GM18502 (cell line): ENCODE measurements around the gene ADAMTS13.

Experiments
- ATAC-seq: cut with Tn5 transposase; IDR thresholded peaks from one replicate; pipeline ENCODE4 v1.9.1; 2021; ENCODE audit warnings: mild to moderate bottlenecking; ENCODE audit not compliant: unreplicated experiment, poor library complexity

Gene ADAMTS13

GRCh38 chr9:133484671-133485437 is 62.7 kb downstream of the ADAMTS13 start:
- no peak for ATAC-seq

- ATAC-seq, result no peak
Observed at GRCh38 chr9:133485531-133486260, 63.5 kb downstream of the ADAMTS13 start.

DNA sequence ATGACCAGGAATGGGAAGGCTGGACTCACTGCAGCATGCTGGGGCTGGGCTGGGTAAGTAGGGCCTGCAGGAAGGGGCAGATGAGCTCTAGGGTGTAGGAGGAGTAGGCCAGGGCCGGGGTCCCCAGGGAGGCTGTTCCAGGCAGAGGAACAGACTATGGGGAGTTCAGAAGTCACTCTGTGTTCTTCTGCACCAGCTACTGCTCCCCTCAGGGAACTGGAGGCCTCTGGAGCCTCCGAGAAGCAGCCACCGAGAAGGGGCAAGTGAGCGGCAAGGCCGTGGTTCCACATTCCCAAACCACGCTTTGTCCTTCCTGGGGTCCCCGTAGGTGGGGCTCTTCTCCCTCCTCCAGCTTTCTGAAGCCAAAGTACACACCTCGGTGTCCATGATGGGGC is 65.2 kb downstream of the ADAMTS13 start:
- no peak for ATAC-seq

GRCh38 chr9:133488686-133489252 is 66.6 kb downstream of the ADAMTS13 start:
- ATAC-seq, result no peak

DNA sequence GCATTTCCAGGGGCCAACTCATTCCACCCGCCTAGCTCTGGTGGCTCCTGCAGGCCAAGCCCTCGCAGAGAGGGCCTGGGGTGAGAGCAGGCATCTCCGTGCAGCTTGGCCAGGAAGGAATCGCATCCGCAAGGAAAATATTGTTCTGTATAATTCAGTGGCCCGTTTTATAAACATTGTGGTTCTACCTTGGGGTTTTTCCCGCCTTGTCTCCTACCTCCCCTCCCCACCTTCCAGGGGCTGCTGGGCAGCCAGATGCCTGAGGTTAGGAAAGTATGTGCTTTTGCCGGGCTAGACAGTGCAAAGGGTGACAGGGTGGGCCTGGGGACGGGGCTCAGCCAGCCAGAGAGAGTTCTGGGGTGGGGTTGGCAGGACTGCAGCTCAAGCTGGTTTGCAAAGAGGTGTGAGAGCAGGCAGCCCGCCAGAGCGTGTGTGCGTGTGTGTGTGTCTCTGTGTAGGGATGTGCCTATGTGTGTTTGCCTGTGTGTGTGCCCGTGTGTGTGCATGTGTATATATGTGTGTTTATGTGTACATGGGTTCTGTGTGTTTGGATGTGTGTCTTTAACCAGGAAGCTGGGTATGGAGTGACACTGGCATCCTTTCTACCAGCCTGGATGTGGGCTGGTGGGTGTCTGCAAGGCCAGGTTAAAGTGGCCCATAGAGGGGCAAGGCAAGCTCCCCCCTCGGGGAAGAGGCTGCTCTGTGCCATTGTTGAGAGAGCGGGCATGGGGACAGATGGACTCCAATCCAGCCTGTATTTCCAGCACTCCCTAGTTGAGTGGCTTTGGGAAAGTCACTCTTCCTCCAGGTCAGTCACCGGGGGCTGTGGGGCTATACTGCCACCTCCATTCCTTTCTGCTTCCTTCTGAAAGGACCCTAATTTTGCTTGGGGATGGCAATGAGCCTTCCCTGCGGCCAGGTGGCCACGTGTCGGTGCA is 67.4 kb downstream of the ADAMTS13 start:
- no peak for ATAC-seq

DNA sequence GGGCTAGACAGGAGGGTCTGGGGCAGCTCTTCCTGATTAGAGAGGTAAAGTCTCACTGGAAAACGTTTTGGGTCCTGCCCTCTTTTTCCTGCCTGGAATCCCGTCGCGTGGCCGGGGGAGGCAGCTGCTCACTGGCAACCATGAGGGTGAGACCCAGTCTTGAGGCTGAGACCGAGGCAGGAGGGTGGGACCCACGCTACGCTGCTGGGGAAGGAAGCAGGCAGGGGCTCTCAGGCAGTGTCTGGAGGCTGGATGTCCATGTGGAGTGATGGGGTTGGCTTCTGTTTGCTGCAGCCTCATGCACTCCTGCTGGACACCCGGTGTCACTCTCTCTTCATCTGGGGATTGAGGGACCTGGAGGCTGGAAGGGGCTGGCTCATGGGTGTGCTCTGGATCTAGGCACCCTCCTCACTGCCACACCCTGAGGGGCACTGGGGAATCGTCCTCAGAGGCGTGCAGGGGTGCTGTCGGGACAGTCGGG is 68.1 kb downstream of the ADAMTS13 start:
- ATAC-seq, result no peak

DNA sequence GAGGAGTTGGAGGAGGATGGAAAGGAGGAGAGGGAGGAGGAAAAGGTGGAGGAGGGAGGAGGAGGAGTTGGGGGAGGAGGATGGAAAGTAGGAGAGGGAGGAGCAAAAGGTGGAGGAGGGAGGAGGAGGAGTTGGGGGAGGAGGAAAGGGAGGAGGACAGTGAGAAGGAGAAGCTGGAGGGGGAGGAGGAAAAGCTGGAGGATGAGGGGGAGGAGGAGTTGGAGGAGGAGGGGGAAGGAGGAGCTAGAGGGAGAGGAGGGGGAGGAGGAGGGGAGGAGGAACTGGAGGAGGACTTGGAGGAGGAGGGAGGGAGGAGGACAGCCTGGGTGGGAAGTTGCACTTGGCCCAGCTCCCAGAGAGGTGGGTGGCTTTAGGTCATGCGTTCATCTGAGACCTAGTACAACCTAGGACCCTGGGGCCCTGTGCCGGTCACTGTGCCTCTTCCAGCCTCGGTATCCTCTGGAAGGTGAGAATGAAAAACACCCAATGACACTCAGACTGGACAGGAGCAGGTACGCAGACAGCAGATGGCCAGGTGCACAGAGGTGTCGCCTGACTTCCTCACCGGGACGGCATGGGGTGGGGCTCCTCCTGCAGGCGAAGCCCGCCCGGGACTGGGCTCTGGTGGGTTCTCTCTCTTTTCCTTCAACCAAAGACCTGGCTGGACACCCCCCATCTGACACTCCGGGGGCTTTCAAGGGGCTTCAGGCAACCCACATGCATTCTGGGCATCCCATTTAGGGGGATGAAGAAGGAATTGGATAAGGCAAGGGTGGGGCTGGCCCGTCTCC is 68.9 kb downstream of the ADAMTS13 start:
- no peak for ATAC-seq

DNA sequence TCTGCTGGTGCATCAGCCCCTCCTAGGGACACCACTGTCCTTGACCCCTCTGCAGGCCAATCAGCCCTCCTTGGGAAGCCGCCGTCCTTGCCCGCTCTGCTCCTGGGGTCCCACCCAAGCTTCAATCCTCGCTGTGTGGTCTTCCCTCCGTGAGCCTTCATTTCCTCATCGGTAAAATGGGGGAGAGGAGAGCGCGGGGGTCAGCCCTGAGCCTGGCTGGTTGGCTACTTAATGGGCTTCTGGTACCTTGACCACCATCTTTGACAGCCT is 69.4 kb downstream of the ADAMTS13 start:
- ATAC-seq, result no peak

DNA sequence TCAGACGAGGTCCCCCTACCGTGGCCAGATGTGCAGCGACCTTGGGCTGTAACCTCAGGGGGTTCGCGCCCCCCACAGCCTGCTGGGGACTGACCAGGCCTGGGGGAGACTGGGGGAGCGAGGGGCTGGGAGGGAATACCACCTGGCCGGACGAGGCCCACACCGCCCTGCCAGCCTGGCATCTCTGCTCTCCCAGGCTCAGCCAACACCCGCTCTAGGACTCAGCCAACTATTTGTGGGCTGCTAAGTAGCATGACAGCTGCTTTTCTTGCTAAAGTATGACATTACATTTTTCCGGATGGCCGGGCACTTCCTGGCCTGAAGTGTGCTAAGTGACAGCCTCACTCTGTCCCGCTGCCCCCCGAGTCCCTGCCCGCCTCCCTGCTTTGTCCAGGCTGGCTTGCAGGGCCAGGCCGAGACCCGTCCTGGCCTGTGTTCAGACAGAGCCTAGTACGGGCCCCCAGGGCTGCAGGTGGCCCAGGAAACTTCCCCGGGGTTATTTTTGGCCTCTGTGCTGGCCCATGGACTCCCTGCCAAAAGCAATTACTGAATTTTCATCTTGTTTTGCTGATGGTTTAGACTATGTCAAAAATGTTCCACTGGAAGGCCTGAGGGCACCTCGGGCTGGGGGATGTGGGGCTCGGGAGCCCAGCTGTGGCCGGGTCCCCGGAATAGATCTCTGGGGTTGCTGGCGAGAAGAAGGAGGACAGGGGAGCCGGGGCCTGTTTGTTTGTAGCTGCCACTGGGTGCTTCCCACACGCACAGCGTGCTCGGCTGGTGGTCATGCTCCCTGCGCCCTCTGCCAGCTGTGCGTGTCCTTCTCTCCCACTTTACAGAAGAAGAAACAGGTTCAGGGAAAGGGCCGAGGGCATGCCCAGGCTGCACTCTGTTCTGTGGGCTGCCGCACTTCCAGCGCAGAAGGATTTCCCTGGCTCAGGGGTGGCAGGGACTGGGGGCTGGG is 70.2 kb downstream of the ADAMTS13 start:
- no peak for ATAC-seq

DNA sequence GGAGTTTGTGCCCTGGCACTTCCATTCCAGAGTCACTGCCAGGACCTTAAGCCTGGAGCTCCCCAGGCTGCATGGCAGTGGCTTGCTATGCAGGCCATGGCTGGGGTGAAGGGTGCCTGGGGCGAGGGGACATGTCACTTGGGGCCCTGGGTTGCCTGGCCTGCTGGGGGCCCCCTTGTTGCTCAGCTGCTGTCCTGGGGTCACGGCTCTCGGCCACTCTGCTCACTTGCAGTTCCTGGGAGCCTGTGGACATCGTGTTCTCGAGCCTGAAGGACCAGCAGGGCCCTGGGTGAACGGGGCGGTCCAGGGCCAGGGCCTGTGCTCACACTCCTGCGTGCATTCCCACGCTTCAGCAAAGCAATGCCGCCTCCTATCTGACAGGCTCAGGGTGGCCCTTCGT is 71.3 kb downstream of the ADAMTS13 start:
- no peak for ATAC-seq

GRCh38 chr9:133493845-133494540 is 71.8 kb downstream of the ADAMTS13 start:
- ATAC-seq, result no peak

- ATAC-seq, result no peak
Observed at GRCh38 chr9:133494636-133495326, 72.6 kb downstream of the ADAMTS13 start.

GRCh38 chr9:133495327-133496293 is 73.4 kb downstream of the ADAMTS13 start:
- ATAC-seq, result no peak

DNA sequence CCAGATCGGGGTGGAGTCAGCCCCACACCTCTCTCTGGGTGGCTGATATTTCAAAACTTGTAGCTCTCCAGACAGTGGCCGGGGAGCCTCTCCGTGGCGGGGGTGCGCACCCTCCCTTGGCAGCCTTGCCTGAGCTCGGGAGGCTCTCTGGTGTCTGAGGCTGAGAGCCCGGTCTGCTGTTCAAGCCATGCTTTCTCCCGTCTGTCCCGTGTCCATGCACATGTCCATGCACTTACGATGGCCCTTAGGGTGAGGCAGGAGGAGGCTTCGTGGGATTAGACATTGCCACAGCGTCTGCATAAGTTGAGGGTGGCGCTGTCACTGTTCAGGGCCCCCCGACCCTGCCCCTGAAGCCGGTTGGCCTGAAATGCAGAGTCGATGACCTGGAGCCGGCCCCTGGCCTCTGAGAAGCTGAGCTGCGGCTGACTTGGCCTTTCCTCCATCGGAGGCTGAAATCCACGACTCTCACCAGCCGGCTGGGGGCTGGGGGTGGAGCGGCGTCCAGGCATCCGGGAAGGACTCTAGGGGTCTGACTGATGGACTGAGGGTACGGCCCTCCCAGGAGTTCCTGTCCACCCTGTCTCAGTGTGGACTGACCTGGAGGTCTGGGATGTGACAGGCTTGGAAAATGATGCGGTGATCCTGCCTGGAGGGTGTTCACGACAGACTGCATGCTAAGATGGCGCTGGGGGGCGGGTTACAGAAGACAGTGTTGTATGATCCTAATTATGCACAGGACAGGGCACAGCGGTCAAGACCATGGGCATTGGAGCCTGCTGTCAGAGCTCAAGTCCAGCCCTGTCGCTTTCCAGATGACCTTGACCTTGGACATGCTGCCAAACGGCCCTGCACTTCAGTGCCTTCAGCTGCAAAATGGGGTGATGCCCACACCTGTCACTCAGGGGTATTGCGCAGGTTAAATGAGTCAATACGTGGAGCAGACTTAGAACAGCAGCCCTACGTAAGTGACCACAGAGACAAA is 75.0 kb downstream of the ADAMTS13 start:
- no peak for ATAC-seq
